Ovary (tissue), 3 donors: ENCODE results near the gene SLC5A5.

Source experiments
- EP300 ChIP-seq: sonication (generic); formaldehyde crosslinking; IDR thresholded peaks from one replicate; pipeline ENCODE4 v1.6.1; 2017; ENCODE audit warnings: antibody characterized with exemption
- POLR2A ChIP-seq: fragments of 450-650 bp; IDR thresholded peaks from one replicate; pipeline ENCODE4 v1.6.1; 2017; ENCODE audit warnings: antibody characterized with exemption, mild to moderate bottlenecking, moderate library complexity
- TF ChIP-seq, protein P1 (sequence below), 3 donors: fragments of 450-650 bp in 2 of 3; fragments of 200-600 bp in 1 of 3; IDR thresholded peaks; one replicate each; pipeline versions ENCODE4 v1.5.1 to v1.8.0; 2016 to 2022; ENCODE audit warnings: antibody characterized with exemption in 3 of 3, mild to moderate bottlenecking in 1 of 3
- donor health status: DM: no; HTN: no; CAD: no.

- TF ChIP-seq, protein P1, sequence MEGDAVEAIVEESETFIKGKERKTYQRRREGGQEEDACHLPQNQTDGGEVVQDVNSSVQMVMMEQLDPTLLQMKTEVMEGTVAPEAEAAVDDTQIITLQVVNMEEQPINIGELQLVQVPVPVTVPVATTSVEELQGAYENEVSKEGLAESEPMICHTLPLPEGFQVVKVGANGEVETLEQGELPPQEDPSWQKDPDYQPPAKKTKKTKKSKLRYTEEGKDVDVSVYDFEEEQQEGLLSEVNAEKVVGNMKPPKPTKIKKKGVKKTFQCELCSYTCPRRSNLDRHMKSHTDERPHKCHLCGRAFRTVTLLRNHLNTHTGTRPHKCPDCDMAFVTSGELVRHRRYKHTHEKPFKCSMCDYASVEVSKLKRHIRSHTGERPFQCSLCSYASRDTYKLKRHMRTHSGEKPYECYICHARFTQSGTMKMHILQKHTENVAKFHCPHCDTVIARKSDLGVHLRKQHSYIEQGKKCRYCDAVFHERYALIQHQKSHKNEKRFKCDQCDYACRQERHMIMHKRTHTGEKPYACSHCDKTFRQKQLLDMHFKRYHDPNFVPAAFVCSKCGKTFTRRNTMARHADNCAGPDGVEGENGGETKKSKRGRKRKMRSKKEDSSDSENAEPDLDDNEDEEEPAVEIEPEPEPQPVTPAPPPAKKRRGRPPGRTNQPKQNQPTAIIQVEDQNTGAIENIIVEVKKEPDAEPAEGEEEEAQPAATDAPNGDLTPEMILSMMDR (IDR thresholded peaks at IDR 0.05) = no peak
- no peak for TF ChIP-seq POLR2A
- no peak for TF ChIP-seq EP300
Measured at GRCh38 chr19:17915940-17916593, 44.3 kb downstream of the SLC5A5 start.
